DMS153 (cell line): ENCODE data around the gene ASMTL.
"Not testable (repeated sequence)": the region's sequence is repeated elsewhere in the genome, so short reads cannot be mapped to it uniquely, and the experiment has no call there.

Experiments
- DNase-seq: peaks from one replicate; lab custom pipeline; 2025; lab: John Stamatoyannopoulos, UW

Gene ASMTL

DNA sequence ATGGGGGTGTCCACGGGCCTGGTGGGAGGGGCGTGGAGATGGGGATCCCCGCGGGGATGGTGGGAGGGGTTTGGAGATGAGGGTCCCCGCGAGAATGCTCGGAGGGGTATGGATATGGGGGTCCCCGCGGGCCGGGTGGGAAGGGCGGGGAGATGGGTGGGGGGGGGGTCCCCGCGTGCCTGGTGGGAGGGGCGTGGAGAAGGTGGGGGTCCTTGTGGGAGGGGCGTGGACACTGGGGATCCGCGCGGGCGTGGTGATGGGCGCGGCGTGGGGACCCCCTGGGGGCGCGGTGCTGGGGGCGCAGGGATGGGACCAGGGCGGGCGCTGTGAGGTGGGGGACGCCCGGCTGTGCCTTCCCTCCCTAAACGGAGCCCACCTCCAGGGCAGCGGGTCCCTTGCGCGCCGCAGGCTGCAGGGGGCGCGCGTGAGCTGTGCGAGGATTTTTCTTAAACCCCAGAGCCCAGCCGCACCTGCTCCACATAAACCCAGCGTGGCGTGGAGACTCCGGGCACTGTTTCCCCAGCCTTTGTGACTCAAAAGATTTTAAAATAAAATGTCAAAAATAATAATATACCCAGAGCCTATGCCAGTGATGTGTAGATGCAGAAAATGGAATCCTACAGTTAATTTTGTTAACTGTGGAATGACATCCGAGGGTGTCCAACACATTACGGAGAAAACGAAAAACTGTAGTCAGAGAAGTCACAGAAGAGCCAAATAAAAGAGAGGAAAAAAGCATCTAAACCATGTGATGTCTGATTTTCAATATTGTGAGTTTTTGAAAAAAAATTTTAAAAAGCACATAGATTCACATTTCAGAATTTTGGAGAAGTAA is 1.5 kb upstream of the ASMTL start:
- no peak for DNase-seq

DNA sequence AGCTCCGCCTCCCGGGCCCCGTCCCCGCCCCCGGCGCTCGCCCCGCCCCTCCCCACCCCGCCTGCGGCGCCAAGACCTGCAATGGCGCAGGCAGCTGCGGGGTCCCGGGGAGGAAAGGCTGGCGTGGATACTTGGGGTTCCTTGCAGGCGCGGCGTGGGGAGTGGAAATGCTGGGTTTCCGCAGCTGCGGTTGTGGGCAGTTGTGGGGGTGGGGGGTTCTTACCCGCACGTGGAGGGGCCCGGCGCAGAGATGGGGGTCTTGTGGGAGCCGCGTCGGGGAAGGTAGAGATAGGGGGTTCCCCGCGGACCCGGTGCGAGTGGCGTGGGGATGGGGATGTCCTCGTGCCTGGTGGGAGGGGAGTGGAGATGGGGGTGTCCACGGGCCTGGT is 680 bp upstream of the ASMTL start:
- DNase-seq = no peak

- no peak for DNase-seq
Observed at GRCh38 chrX:1451661-1452515, 821 bp downstream of the ASMTL start.

DNA sequence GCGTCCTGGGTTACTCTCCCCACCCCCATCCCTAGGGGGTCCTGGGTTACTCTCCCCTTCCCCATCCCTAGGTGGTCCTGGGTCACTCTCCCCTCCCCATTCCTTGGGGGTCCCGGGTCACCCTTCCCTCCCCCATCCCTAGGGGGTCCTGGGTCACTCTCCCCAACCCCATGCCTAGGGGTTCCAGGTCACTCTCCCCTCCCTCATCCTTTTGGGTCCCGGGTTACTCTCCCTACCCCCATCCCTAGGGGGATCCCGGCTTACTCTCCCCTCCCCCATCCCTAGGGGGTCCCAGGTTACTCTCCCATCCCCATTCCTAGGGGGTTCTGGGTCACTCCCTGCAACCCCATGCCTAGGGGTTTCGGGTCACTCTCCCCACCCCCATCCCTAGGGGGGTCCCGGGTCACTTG is 1.5 kb downstream of the ASMTL start:
- DNase-seq = no peak

GRCh38 chrX:1450361-1451161 is 2.1 kb downstream of the ASMTL start:
- DNase-seq = no peak

GRCh38 chrX:1449823-1450149 is 2.9 kb downstream of the ASMTL start:
- no peak for DNase-seq

DNA sequence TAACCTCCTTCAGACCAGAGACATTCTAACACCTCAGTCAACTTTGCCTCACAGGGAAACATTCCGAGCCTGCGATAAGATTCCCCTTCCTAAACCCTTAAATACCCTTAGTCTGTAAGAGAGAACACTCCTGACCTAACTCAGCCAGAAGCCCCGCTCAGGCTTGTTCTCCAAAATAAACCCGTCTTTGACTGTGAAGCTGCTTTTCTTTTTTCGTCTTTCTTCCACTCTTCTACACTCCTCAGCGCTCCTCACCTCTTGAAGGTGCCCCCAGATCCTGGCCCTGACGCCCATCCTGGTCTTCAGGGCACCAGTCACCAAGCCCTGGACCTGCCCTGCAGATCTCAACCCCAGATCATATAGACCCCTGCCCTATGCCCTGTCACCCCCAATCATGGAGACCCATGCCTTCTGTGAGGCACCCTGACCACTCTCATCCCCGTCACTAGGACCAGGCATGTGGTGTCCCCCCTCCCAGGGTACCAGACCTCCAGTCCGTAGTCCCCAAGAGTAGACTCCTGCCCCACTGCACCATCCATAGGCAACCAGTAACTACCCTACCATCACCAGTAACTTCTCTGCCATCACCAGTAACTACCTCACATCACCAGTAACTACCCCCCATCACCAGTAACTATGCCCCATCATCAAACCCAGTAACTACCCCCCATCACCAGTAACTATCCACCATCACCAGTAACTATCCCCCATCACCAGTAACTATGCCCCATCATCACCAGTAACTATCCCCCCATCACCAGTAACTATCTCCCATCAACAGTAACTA is 3.5 kb downstream of the ASMTL start:
- no peak for DNase-seq

DNA sequence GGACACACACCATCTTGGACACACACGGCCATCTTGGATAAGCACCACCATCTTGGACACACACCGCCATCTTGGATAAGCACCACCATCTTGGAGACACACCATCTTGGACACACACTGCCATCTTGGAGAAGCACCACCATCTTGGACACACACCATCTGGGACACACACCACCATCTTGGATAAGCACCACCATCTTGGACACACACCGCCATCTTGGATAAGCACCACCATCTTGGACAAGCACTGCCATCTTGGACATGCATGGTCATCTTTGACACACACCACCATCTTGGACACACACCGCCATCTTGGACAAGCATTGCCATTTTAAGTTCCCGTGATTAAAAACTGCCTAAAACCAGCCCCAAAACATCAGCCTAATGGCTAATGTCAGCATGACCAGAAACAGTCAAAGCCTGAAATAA is 4.1 kb downstream of the ASMTL start:
- DNase-seq = not testable (repeated sequence)

GRCh38 chrX:1447969-1448572 is 4.6 kb downstream of the ASMTL start:
- not testable (repeated sequence) for DNase-seq

- DNase-seq = not testable (repeated sequence)
Observed at GRCh38 chrX:1446984-1447968, 5.4 kb downstream of the ASMTL start.

DNA sequence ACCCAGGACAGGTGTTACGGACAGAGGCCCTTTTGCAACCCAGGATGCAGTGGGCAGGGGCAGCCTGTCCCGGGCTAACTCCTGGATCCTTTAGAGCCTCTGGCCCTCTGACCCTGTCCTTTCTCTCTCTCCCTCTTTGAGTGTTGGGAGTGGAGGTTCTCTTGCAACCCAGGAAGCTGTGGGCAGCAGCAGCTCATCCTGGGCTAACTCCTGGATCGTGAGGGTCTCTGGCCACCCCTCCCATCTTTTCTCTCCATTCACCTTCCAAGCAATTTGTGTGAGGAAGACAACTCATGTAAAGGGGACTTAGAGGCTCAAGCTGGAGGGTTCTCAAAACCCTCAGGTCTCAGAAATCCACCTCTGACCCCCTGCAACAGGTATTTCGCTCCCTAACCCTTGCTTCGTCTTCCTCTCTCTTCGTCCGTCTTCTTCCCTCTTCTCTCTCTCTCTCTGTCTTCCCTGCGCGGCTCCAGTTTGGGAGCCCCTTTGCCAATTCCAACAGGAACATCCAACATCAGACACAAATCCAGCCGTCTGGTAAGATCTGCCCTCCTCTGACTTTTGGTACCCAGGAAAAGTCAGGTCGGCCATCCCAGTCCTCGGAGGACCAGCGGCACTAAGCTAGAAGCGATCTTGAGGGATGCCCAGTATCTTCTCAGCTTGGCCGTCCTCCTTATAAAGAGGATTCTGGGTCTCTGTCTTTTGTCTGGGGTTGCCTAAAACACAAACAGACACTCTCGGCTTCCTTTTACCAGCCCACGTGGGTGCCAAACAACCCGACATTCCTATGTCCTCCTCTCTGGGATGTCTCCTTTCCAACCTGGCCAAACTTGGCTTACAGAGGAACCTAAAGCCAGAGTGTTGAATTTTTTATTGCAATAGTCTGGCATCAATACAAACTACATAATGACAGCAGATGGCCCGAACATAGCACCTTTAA is 7.9 kb downstream of the ASMTL start:
- DNase-seq = no peak

- DNase-seq = no peak
Observed at GRCh38 chrX:1443496-1444075, 9.1 kb downstream of the ASMTL start.

DNA sequence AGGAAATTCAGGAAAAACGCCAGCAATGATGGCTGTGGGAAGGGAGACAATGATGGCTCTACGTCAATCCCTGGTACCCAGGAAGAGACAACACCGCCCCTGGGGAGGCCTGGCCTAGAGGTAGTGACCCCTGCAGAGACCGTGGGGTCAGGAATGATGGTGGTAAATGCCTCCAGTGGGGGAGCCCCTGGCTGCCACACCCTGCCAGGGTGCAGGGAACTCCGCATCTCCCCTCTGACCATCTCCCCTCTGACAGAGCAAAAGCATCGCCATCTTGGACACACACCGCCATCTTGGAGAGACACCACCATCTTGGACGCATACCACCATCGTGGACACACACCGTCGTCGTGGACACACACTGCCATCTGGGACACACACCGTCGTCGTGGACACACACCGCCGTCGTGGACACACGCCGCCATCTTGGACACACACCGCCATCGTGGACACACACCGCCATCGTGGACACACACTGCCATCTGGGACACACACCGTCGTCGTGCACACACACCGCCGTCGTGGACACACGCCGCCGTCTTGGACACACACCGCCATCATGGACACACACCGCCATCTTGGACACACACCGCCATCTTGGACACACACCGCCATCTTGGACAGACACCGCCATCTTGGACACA is 9.9 kb downstream of the ASMTL start:
- no peak for DNase-seq

- no peak for DNase-seq
Observed at GRCh38 chrX:1442016-1442665, 10.6 kb downstream of the ASMTL start.

- no peak for DNase-seq
Observed at GRCh38 chrX:1440506-1440905, 12.2 kb downstream of the ASMTL start.

DNA sequence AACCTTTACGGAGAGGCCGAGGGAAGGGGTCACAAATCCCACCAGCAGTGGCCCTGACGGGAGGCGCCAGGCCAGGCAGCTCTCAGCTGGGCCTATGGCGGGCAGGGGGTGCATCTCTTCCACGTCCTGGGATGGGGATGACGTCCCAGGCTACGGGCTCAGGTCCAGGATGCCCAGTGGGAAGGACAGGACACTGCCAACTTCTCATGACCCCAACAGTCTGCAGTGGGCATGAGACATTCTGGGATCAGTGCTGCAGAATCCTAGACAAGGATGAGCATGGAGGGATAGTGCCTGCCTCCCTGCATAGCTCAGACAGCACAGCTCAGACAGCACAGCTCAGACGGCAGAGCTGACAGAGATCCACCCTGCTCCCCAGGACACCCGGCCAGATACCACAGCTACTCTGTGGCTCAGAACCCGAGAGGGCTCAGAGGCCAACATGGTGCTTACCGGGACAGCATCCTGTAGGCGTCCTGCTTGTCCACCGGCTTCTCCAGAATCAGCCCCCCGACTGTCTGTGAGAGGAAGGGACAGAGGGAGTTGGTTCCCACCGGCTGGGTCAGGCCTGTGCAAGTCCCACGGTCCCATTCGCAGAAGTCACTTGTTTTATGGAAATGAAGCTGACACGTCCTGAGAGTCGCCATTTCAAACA is 17.3 kb downstream of the ASMTL start:
- no peak for DNase-seq

- DNase-seq = no peak
Observed at GRCh38 chrX:1434871-1435240, 17.9 kb downstream of the ASMTL start.
